CD4-positive, alpha-beta T cell (primary cell): Measurements from ENCODE around the gene SERGEF. TPM values are rescaled to one million over a fixed set of nuclear protein-coding genes. Genes with fewer than 3 reads are reported as not detected.

Experiments
- ATAC-seq: fragments of 200-7000 bp; cut with Tn5 transposase; one replicate; pipeline ENCODE4 v1.10.0; 2022; ENCODE audit warnings: mild to moderate bottlenecking; ENCODE audit not compliant: poor library complexity
- CTCF ChIA-PET: fragments of 350-600 bp; sonication (Branson Sonifier 250); formaldehyde crosslinking; loops from one replicate; lab custom pipeline; 2021; ENCODE audit warnings: antibody characterized with exemption, inconsistent platforms; lab: Charles Lee
- POLR2A ChIA-PET: fragments of 350-600 bp; sonication (Branson Sonifier 250); formaldehyde crosslinking; loops from one replicate; lab custom pipeline; 2021; ENCODE audit warnings: antibody characterized with exemption, inconsistent platforms; lab: Charles Lee
- DNase-seq, 14 experiments: peaks; one replicate each; pipeline ENCODE4 v3.0.0-alpha.2; 2013 to 2020; ENCODE audit warnings: mixed read lengths in 2 of 14
- H3K27ac ChIP-seq, 2 donors: one replicate each; pipeline versions ENCODE4 v1.5.1 to v1.7.0; 2013; ENCODE audit warnings: low read length in 2 of 2, low read depth in 1 of 2, mild to moderate bottlenecking in 1 of 2
- H3K27me3 ChIP-seq, 2 experiments: 1 replicate in 1 of 2; 2 replicates in 1 of 2; pipeline versions ENCODE4 v1.6.1 to v1.7.0; 2013; ENCODE audit warnings: low read length in 2 of 2, control low read depth in 1 of 2, mild to moderate bottlenecking in 1 of 2, moderate library complexity in 1 of 2; ENCODE audit not compliant: insufficient read depth in 2 of 2, control insufficient read depth in 1 of 2
- H3K36me3 ChIP-seq: one replicate; pipeline ENCODE4 v1.6.1; 2013; ENCODE audit warnings: low read length, control low read depth; ENCODE audit not compliant: insufficient read depth
- H3K4me1 ChIP-seq: one replicate; pipeline ENCODE4 v1.6.1; 2013; ENCODE audit warnings: low read length, control low read depth; ENCODE audit not compliant: insufficient read depth
- H3K4me3 ChIP-seq: one replicate; pipeline ENCODE4 v1.5.1; 2013; ENCODE audit warnings: mild to moderate bottlenecking, low read length, moderate library complexity
- H3K9me3 ChIP-seq, 2 experiments: 1 replicate in 1 of 2; 2 replicates in 1 of 2; pipeline versions ENCODE4 v1.6.1 to v1.7.0; 2013; ENCODE audit warnings: low read length in 2 of 2, mild to moderate bottlenecking in 2 of 2, control low read depth in 1 of 2, moderate library complexity in 1 of 2; ENCODE audit not compliant: control insufficient read depth in 1 of 2, insufficient read depth in 1 of 2
- H3K27ac Mint-ChIP-seq: one replicate; pipeline ENCODE4 v1.8.0; 2020; ENCODE audit warnings: mixed read lengths
- H3K27me3 Mint-ChIP-seq: one replicate; pipeline ENCODE4 v1.8.0; 2021; ENCODE audit warnings: mixed read lengths
- H3K36me3 Mint-ChIP-seq: one replicate; pipeline ENCODE4 v1.8.0; 2021; ENCODE audit warnings: low read depth, mixed read lengths
- H3K4me1 Mint-ChIP-seq: one replicate; pipeline ENCODE4 v1.8.0; 2021; ENCODE audit warnings: low read depth, mixed read lengths
- H3K4me3 Mint-ChIP-seq: one replicate; pipeline ENCODE4 v1.8.0; 2020; ENCODE audit warnings: mild to moderate bottlenecking, mixed read lengths
- H3K9me3 Mint-ChIP-seq: one replicate; pipeline ENCODE4 v1.8.0; 2020; ENCODE audit warnings: mixed read lengths
- CTCF ChIP-seq: fragments of 200-600 bp; IDR thresholded peaks from one replicate; pipeline ENCODE4 v1.8.0; 2022; ENCODE audit warnings: antibody characterized with exemption, mild to moderate bottlenecking
- intact Hi-C, 2 experiments: fragments of 100-400 bp; cut with DNase I in 1 of 2; cut with micrococcal nuclease in 1 of 2; formaldehyde crosslinking; loops; one replicate each; pipeline versions ENCODE4 v1.15.1 to v1.9.0; 2023 to 2025; cut with DNase I, micrococcal nuclease
- total RNA-seq, 174 experiments: library from RNA in 2 of 174; stranded (reverse) in 2 of 174; gene quantifications; one replicate each; pipeline ENCODE4 v1.2.3 and lab custom pipeline; 2021 to 2026

The SERGEF gene
- total RNA-seq, 2 experiments from 2014 or later, result 35.2 to 37.1 TPM

GRCh38 chr11:18019650-18020049, 6.8 kb upstream of the SERGEF start:
- TF ChIP-seq CTCF, result no peak
- ATAC-seq, result no peak
- no peaks in the 10 kb centered on the region for H3K9me3 Mint-ChIP-seq

GRCh38 chr11:18016789-18017188, 3.9 kb upstream of the SERGEF start:
- peaks cover 9% of the 10 kb centered on the region for H3K36me3 Mint-ChIP-seq
- no peaks in the 10 kb centered on the region for H3K9me3 ChIP-seq
- TF ChIP-seq CTCF, result no peak
- H3K27me3 Mint-ChIP-seq, result no peaks in the 10 kb centered on the region
- intact Hi-C loops, result loop anchor here in 1 of 2 experiments (10.0 kb wide), 4 partner anchors 688 to 1282 kb away; partner anchors contain the start of genes C11orf58, RPS13 and ZDHHC13
- no peak overlapping the region for H3K4me3 Mint-ChIP-seq
- H3K27ac ChIP-seq, result no peak overlapping the region
- POLR2A ChIA-PET, result interaction anchor here (1.7 kb wide), 1 partner anchor 89 kb away, joined by 5 read pairs; the partner anchor contains the start of gene SAAL1
- H3K4me1 Mint-ChIP-seq, result peaks cover 19% of the 10 kb centered on the region
- no peaks in the 10 kb centered on the region for H3K27me3 ChIP-seq
- no peak overlapping the region for H3K4me3 ChIP-seq
- peaks cover 20% of the 10 kb centered on the region for H3K4me1 ChIP-seq
- no peak overlapping the region for H3K27ac Mint-ChIP-seq
- ATAC-seq (no peak), DNase-seq (no peak)
- CTCF ChIA-PET, result no interaction called here
- H3K9me3 Mint-ChIP-seq, result no peaks in the 10 kb centered on the region
- no peaks in the 10 kb centered on the region for H3K36me3 ChIP-seq

More at GRCh38 chr11:18019650-18020049, 6.8 kb upstream of the SERGEF start:
- no peak overlapping the region for H3K4me3 Mint-ChIP-seq
- Histone ChIP-seq H3K27me3 (no peaks in the 10 kb centered on the region), H3K4me1 (no peaks in the 10 kb centered on the region), H3K4me3 (no peak overlapping the region), H3K9me3 (no peaks in the 10 kb centered on the region), H3K27ac (no peak overlapping the region), H3K36me3 (no peaks in the 10 kb centered on the region)
- H3K27ac Mint-ChIP-seq, result no peak overlapping the region
- H3K27me3 Mint-ChIP-seq, result no peaks in the 10 kb centered on the region
- H3K4me1 Mint-ChIP-seq, result peaks cover 3% of the 10 kb centered on the region
- intact Hi-C loops, result loop anchor here in 1 of 2 experiments (10.0 kb wide), 4 partner anchors 685 to 1285 kb away; partner anchors contain the start of genes C11orf58, RPS13 and ZDHHC13
- no peaks in the 10 kb centered on the region for H3K36me3 Mint-ChIP-seq
- ChIA-PET CTCF (interaction anchor here (1.2 kb wide), 1 partner anchor 86 kb away, joined by 3 read pairs; the partner anchor contains the start of gene SAAL1), POLR2A (no interaction called here)
- no peak for DNase-seq

GRCh38 chr11:18014876-18015275, 2.0 kb upstream of the SERGEF start:
- Mint-ChIP-seq H3K27ac (peak overlapping the region; percentile 92), H3K4me1 (peaks cover 33% of the 10 kb centered on the region), H3K27me3 (no peaks in the 10 kb centered on the region), H3K9me3 (no peaks in the 10 kb centered on the region), H3K36me3 (peaks cover 9% of the 10 kb centered on the region), H3K4me3 (peak overlapping the region; percentile 70)
- DNase-seq (no peak), ATAC-seq (no peak)
- ChIA-PET CTCF (interaction anchor here (2.4 kb wide), 1 partner anchor 91 kb away, joined by 15 read pairs; the partner anchor contains the start of gene SAAL1), POLR2A (interaction anchor here (1.5 kb wide), 1 partner anchor 10 kb away, joined by 3 read pairs; no protein-coding TSS in a partner anchor)
- no peak for TF ChIP-seq CTCF
- H3K9me3 ChIP-seq, result no peaks in the 10 kb centered on the region
- H3K27me3 ChIP-seq, result no peaks in the 10 kb centered on the region
- no peak overlapping the region for H3K27ac ChIP-seq
- H3K4me1 ChIP-seq, result peaks cover 22% of the 10 kb centered on the region
- H3K4me3 ChIP-seq, result no peak overlapping the region
- intact Hi-C loops, result loop anchor here (5.0 to 10.0 kb wide), 8 partner anchors 307 to 1280 kb away; partner anchors contain the start of genes GTF2H1 (in 2 of the 2), HPS5 (in 2 of the 2), C11orf58 (in 1 of the 2) and PIK3C2A (in 1 of the 2)
- no peaks in the 10 kb centered on the region for H3K36me3 ChIP-seq
